Measurements from ENCODE around the gene LGSN.
A peak's percentile ranks its signal among the peaks of the same experiment; 100 is the strongest.
"Not testable (repeated sequence)": the region's sequence is repeated elsewhere in the genome, so short reads cannot be mapped to it uniquely, and the experiment has no call there.

LGSN gene

GRCh38 chr6:63352069-63352543 is 32.3 kb upstream of the LGSN start:
- ChIA-PET POLR2A (no interaction called here), CTCF (interaction anchor here (0.8 to 6.5 kb wide), 13 partner anchors 8 to 464 kb away, joined by 3 to 164 read pairs (median 5); no protein-coding TSS in a partner anchor)
- TF ChIP-seq CTCF (IDR thresholded peaks at IDR 0.05; ENCODE audit: insufficient read depth, low read length, missing control alignments): peak; percentile 21
- DNase-seq (ENCODE audit: low read depth, low spot score): no peak
- H3K4me3 ChIP-seq (ENCODE audit: low read depth, low read length): no peak overlapping the region

GRCh38 chr6:63349401-63349800 is 29.6 kb upstream of the LGSN start:
- no peak for DNase-seq (ENCODE audit: low read depth, low spot score)
- no peak overlapping the region for H3K4me3 ChIP-seq (ENCODE audit: low read depth, low read length)
- no peak for TF ChIP-seq CTCF (IDR thresholded peaks at IDR 0.05; ENCODE audit: insufficient read depth, low read length, missing control alignments)
- ChIA-PET CTCF (interaction anchor here (0.7 to 6.5 kb wide), 4 partner anchors 43 to 454 kb away, joined by 3 to 164 read pairs (median 7); no protein-coding TSS in a partner anchor), POLR2A (no interaction called here)

GRCh38 chr6:63348836-63349235 is 29.1 kb upstream of the LGSN start:
- CTCF ChIA-PET: interaction anchor here (1.4 to 6.5 kb wide), 3 partner anchors 42 to 454 kb away, joined by 6 to 164 read pairs (median 8); no protein-coding TSS in a partner anchor
- TF ChIP-seq CTCF (IDR thresholded peaks at IDR 0.05; ENCODE audit: insufficient read depth, low read length, missing control alignments): no peak
- POLR2A ChIA-PET: no interaction called here
- no peak for DNase-seq (ENCODE audit: low read depth, low spot score)
- no peak overlapping the region for H3K4me3 ChIP-seq (ENCODE audit: low read depth, low read length)

- TF ChIP-seq CTCF (IDR thresholded peaks at IDR 0.05; ENCODE audit: insufficient read depth, low read length, missing control alignments): no peak
- ChIA-PET POLR2A (interaction anchor here (0.6 to 0.8 kb wide), 2 partner anchors 215 to 459 kb away, joined by 3 read pairs; no protein-coding TSS in a partner anchor), CTCF (interaction anchor here (0.9 to 6.5 kb wide), 4 partner anchors 227 to 456 kb away, joined by 3 to 164 read pairs (median 6); no protein-coding TSS in a partner anchor)
- peak; percentile 74 for DNase-seq (ENCODE audit: low read depth, low spot score)
- no peak overlapping the region for H3K4me3 ChIP-seq (ENCODE audit: low read depth, low read length)
Measured at GRCh38 chr6:63347599-63347998, 27.8 kb upstream of the LGSN start.

GRCh38 chr6:63346217-63346835 is 26.5 kb upstream of the LGSN start:
- no peak for TF ChIP-seq CTCF (IDR thresholded peaks at IDR 0.05; ENCODE audit: insufficient read depth, low read length, missing control alignments)
- POLR2A ChIA-PET: no interaction called here
- CTCF ChIA-PET: interaction anchor here (3.3 kb wide), 1 partner anchor 418 kb away, joined by 9 read pairs; no protein-coding TSS in a partner anchor
- H3K4me3 ChIP-seq (ENCODE audit: low read depth, low read length): no peak overlapping the region
- DNase-seq (ENCODE audit: low read depth, low spot score): no peak

- ChIA-PET CTCF (interaction anchor here (0.9 kb wide), 1 partner anchor 52 kb away, joined by 3 read pairs; no protein-coding TSS in a partner anchor), POLR2A (no interaction called here)
Measured at GRCh38 chr6:63340351-63340750, 20.6 kb upstream of the LGSN start.

GRCh38 chr6:63334652-63335051 is 14.9 kb upstream of the LGSN start:
- H3K4me3 ChIP-seq (ENCODE audit: low read depth, low read length); DNase-seq (ENCODE audit: low read depth, low spot score); CTCF ChIA-PET; POLR2A ChIA-PET: not testable (repeated sequence)

More at GRCh38 chr6:63340351-63340750, 20.6 kb upstream of the LGSN start:
- no peak overlapping the region for H3K4me3 ChIP-seq (ENCODE audit: low read depth, low read length)
- no peak for DNase-seq (ENCODE audit: low read depth, low spot score)
- TF ChIP-seq CTCF (IDR thresholded peaks at IDR 0.05; ENCODE audit: insufficient read depth, low read length, missing control alignments): no peak
